Fibroblast of mammary gland (primary cell): ENCODE data around the gene SP2.

Source experiments
- DNase-seq: peaks from one replicate; pipeline ENCODE4 v3.0.0-alpha.2; 2010; ENCODE audit warnings: low read depth
- H3K4me3 ChIP-seq: 2 replicates; pipeline ENCODE4 v1.5.1; 2011; ENCODE audit warnings: low read depth, mild to moderate bottlenecking, low read length, moderate library complexity; ENCODE audit not compliant: control insufficient read depth
- CTCF ChIP-seq: conservative IDR thresholded peaks from 2 replicates; pipeline ENCODE4 v1.5.1; 2011; ENCODE audit warnings: low read depth, low read length, inconsistent platforms; ENCODE audit not compliant: control insufficient read depth, insufficient read depth

The SP2 gene

GRCh38 chr17:47957591-47958490 lies 61.8 kb downstream of the SP2 start, which contains the start of gene PRR15L:
TSS of gene PRR15L (minus strand) at chr17:47957883. CDS start at chr17:47953234, 4,649 bp downstream.
- TF ChIP-seq CTCF: no peak
- H3K4me3 ChIP-seq: no peak within 1 kb of the TSS
- no peak for DNase-seq

DNA sequence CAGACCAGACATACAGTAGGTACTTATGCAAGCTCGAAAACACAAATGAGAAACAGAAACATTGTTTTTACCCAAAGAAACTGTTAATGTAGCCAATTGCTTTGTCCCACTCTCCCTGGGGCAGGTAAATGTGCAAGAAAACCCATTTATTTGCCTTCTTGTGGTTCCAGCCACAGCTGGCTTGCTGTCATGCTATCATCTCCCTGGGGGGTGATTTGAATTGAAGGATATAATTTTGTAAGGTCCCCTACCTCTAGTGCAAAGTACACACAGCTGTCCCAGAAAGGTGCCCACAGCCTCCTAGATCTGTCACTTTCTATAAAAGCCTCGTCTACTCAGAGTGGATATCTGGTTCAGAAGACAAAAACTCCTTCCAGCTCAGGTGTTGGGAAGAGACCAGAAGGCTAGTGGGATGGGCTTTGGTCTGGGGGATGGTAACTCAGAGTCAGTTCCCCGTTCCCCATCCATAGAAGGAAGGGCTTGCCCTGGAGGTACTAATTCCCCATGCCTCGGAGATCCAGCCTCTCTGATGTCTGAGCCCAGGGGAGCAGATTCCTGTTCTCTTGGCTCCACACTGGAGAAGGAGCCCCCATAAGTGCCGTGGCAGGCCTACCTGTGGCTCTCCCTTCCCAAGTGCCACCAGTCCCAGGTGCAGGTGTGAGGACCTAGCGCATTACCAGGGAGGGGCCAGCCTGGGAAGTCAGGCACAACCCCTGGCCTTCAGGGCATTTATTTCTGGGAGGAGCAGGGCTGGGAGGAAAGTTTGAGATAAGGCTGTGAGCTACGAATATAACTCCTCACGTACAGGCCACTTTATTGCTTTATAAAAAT lies 64.0 kb downstream of the SP2 start:
- no peak for TF ChIP-seq CTCF
- no peak overlapping the region for H3K4me3 ChIP-seq
- no peak for DNase-seq

DNA sequence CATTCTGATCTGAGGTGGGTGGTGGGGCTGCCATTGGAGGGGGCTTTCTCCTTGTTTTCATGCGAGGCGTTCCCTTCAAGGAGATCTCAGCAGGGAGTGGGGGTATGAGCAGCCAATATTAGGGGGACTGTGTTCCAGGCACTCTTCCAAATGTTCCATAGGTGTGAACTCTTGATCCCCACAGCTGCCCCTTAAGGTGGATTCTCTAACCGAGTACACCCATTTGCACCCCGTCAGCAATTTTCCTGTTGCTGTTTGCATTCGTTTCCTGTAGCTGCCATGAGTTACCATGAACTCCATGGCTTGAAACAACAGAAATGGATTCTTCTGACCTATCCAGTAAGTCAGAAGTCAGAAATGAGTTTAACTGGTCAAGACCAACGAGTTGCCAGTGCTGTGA lies 65.4 kb downstream of the SP2 start:
- H3K4me3 ChIP-seq: no peak overlapping the region
- DNase-seq: no peak
- no peak for TF ChIP-seq CTCF

- H3K4me3 ChIP-seq: no peak overlapping the region
- no peak for DNase-seq
- TF ChIP-seq CTCF: no peak
Observed at GRCh38 chr17:47962901-47963300, 66.9 kb downstream of the SP2 start.

GRCh38 chr17:47964856-47965255 lies 68.8 kb downstream of the SP2 start:
- no peak overlapping the region for H3K4me3 ChIP-seq
- no peak for TF ChIP-seq CTCF
- DNase-seq: no peak

DNA sequence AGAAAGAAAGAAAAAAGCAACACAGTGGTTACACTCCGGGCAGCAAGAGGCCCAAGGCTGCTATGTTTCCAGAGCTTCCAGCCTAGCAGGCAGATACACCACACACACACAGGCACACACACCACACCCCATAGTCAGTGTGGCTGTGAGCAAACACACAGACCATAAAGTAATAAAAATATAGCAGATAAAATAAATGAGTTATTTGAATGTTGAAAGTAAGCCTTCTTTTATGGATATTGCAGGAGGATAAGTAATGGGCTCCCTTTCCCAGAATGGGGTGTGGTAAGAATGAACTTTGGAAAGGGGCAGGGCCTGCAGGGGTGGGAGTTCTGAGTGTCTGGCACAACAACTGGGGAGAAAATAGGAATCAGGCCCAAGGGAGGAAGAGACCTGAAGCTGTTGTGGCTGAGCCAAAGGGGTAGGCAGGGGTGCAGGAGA lies 70.1 kb downstream of the SP2 start:
- H3K4me3 ChIP-seq: no peak overlapping the region
- DNase-seq: no peak
- TF ChIP-seq CTCF: no peak
